ENCODE data around the gene KRT1.

Gene KRT1

DNA sequence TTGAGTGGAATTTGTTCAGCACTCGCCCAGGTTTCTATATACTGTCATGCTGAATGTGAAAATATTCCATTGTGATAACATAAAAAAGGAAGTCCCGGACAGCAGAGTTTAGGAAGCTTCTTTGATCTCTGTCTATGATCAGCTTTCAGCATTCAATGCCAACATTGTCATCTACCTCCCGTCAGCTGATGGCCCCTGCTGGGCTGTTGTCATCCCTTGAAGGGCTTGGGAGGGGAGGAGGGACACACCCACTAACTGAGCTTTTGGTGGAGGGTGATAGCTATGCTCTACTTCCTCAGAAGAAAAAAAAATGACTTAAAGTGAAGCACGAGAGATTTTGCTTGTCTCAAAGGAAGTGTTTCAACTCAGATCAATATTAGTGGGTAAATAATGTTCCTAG, 27.8 kb upstream of the KRT1 start:
- no peak for DNase-seq (ENCODE audit: insufficient read length, low spot score)
- no peak for FAIRE-seq
- no peak for TF ChIP-seq POLR2A (IDR thresholded peaks at IDR 0.05; ENCODE audit: low read depth, low read length)

DNA sequence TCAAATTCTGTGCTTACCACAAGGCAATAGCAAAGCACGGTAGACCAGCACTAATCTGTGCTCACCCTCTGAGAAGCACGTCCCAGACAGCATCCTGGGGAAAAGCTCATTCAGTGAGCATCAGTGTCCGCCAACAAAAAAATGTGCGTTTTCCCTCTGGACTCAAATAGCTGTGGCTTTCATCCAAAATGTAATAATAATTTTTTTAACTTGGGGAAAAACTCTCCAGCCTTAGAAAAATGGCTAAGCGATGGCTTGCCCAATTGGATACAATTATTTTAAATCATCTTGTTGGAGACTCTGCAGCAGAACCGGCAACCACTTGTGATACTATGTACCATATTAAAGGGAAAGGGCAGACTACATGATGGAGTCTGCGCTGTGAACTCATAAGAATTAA, 24.3 kb upstream of the KRT1 start:
- TF ChIP-seq POLR2A (IDR thresholded peaks at IDR 0.05; ENCODE audit: low read depth, low read length) = no peak
- no peak for DNase-seq (ENCODE audit: insufficient read length, low spot score)
- FAIRE-seq = no peak

DNA sequence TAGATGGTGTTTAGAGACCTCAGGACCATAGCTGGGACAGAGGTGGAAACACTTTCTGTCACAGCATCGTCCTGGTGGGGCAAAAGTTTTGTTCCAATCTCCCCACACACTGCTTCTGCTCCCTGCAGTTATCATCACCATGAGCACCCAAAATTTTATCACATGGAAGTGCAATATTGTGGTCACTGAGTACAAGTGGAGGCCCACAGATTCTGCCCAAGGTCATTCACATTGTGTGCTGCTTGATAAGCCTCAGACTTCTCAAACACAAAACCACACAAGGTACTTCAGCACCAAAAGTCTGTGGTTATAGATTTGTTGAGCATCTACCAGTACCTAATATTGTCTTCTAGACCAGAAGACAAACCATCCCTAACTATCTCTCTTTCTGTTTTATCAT, 23.7 kb upstream of the KRT1 start:
- DNase-seq (ENCODE audit: insufficient read length, low spot score) = no peak
- FAIRE-seq = no peak
- TF ChIP-seq POLR2A (IDR thresholded peaks at IDR 0.05; ENCODE audit: low read depth, low read length) = no peak

DNA sequence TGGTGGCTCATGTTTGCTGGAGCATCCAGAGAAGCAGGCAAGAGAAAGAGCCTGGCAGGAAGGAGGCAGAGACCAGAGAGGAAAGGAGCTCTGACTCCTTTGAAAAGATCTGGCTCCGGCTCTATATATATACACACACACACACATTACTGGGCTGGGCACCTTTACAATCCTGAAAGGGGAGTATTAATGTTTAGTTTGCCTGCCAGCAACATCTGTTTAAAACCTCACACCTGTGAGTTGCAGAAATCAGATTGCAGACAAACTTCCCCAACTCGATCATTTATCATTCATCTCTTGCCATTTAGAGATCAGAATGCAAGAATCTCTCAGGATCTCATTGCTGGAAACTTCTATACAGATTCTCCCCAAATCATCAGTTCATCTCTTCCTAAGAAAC, 23.2 kb upstream of the KRT1 start, which contains the start of gene KRT77:
Gene KRT77 (minus strand): TSS at position 101 of the 400 bp plus-strand sequence. CDS start 90 bp downstream, at position 11.
- FAIRE-seq (no peak), DNase-seq (ENCODE audit: insufficient read length, low spot score) (no peak)
- no peak for TF ChIP-seq POLR2A (IDR thresholded peaks at IDR 0.05; ENCODE audit: low read depth, low read length)

DNA sequence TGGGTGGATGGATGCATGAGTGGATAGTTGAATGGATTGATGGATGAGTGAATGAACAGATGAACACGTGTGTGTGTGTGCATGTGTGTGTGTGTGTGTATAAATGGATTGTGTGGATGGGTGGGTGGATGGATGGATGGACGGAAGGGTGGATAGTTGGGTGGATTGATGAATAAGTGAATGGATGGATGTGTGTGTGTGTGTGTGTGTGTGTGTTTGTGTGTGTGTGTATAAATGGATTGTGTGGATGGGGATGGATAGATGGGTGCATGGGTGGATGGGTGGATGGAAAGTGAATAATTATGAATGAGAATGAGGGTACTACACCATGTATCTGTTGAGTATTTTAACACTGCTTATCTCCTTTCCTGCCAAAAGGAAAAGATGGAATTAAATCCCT, 22.1 kb upstream of the KRT1 start:
- no peak for TF ChIP-seq POLR2A (IDR thresholded peaks at IDR 0.05; ENCODE audit: low read depth, low read length)
- no peak for FAIRE-seq
- DNase-seq (ENCODE audit: insufficient read length, low spot score) = no peak

DNA sequence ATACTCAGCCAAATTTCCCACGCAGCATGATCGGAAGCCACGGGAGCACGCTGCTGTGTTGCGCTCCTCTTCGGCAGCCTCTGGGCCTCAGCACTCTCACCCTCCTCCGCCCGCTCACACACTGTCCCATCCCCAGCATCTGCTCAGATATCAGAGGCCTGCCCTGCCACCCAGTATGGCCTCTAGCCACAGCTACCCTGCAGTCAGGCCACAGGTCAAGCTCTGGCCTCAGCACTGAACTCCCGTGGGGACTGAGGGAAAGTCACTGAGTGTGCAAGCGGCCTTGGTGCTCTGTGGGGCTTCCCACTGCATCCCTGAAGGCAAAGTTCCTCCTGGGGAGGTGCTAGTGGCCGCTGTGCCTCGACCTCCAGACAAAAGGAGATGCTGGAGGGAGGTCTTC, 21.1 kb upstream of the KRT1 start:
- no peak for TF ChIP-seq POLR2A (IDR thresholded peaks at IDR 0.05; ENCODE audit: low read depth, low read length)
- FAIRE-seq (no peak), DNase-seq (ENCODE audit: insufficient read length, low spot score) (no peak)

DNA sequence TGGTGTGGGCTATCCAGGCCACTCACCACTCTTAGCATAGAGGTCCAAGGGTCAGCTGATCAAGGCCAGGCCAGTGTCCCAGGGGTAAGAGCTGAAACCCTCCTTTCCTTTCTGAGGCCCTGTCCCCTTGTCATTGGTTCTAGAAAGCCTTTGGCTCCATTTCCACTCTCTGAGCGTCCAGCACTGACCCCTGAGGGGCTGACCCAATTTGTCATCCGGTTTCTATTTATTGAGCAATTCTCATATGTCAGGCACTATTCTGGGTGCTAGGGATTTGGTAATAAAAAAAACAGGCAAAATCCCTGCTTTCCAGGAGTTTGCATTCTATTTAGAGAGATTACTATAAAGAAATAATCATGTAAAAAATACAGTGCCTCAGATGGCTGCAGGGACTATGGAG, 19.8 kb upstream of the KRT1 start:
- no peak for FAIRE-seq
- TF ChIP-seq POLR2A (IDR thresholded peaks at IDR 0.05; ENCODE audit: low read depth, low read length) = no peak
- DNase-seq (ENCODE audit: insufficient read length, low spot score) = no peak

DNA sequence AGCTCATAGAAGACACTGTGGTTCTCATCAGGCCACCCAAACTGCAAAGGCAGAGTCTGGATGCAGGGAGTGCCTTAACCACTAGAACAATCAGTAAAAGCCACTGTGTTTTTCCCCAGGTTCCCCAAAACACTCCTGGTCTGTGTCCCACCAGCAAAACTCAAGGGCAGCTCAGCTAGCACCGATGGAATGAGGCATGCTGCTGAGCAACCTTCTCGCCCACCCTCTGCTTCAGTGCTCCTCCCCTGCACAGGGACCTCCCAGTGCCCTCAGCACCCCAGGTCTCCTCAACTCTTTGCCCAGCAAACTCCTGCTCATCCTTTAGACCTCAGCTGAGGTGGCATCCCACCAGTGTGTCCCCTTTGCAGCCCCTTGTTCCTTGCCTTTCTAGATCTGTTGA, 19.2 kb upstream of the KRT1 start:
- no peak for TF ChIP-seq POLR2A (IDR thresholded peaks at IDR 0.05; ENCODE audit: low read depth, low read length)
- no peak for DNase-seq (ENCODE audit: insufficient read length, low spot score)
- FAIRE-seq = no peak

DNA sequence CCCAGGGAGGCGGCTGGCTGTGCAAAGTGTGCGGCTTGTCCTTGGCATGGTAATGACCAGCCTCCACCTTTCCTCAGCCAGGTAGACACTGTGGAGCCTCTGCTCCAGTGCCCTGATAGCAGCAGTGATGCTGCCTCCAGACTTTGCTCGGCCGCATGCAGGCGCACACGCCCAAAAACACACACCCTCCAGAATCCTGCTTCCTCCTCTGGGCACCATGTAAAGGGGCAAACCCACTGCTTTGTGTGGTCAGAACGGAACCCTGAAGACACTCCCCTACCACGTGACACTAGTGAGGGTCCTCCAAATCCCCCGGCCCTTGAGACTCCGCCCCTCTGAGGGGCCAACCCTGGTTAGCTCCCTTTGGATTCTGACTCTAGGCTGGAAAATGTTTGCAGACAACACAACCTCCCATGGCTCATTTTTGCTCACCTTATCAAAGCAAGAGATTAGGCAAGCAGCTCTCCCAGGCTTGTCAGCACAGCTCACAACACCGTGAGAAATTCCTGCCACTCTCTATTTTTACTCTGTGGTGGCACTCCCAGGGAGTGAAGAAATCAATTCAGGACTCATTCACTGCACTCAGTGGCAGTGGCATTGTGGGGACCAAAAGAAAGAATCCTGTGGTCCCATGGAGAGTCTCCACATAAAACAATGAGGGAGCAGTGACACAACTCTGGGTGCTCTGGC, 18.6 kb upstream of the KRT1 start:
- TF ChIP-seq POLR2A (IDR thresholded peaks at IDR 0.05; ENCODE audit: low read depth, low read length) = no peak
- DNase-seq (ENCODE audit: insufficient read length, low spot score) (no peak), FAIRE-seq (no peak)

DNA sequence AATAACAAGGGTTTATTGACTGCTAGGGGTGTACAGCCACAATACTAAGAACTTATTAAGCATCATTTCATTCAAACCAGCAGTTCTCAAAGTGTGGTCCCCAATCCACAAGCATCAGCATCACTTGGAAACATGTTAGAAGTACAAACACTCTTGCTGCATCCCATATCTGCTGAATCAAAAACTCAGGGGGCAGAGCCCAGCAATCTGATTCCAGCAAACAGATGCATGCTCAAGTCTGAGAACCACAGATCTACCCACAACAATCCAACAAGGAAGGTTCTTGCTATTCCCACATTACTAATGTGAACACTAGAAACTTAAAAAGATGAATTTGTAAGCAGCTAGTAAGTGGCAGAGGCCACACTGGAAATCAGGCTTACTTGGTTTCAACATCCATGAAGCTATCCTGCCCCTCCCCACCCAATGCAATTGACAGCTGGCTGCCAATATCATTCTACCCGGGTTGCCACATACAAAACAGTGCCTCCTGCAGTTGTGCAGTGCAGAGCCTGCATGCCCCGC, 16.9 kb upstream of the KRT1 start:
- DNase-seq (ENCODE audit: insufficient read length, low spot score) (no peak), FAIRE-seq (no peak)
- TF ChIP-seq POLR2A (IDR thresholded peaks at IDR 0.05; ENCODE audit: low read depth, low read length) = no peak

DNA sequence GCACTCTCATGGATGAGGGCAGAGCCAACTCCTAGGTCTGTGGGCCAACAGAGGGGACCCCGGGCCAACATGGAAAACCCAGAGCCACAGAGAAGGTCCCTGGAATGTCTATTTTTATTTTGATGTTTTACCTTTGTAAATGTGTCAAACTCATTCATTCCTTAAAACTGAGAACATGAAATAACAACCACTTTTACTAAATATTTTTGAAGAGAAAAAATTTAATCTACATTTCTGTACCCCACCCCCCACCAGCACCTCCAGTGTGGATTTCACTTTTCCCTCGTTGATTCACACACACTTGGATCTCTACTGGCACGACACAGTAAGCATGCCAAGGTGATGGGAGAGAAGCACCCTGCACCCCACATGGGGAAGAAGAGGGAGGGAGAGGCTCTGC, 16.4 kb upstream of the KRT1 start:
- DNase-seq (ENCODE audit: insufficient read length, low spot score) (no peak), FAIRE-seq (no peak)
- TF ChIP-seq POLR2A (IDR thresholded peaks at IDR 0.05; ENCODE audit: low read depth, low read length) = no peak

DNA sequence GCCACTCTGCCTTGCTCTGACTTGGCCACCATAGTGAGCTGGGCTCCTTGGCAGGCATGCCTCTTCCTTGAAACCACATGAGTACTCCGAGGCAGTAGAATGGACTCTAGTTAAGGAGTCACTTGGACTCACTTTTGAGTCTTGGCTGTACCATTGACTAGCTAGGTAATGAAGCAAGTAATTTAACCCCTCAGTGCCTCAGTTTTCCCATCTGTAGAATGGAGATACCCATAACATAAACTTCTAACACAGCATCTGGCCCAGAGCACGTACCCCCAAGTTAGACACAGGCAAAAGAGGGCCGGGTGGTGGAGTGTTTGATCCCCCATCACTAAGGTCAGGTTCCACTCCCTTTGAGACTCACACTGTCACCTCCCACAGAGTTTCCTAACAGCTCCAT, 14.8 kb upstream of the KRT1 start:
- no peak for DNase-seq (ENCODE audit: insufficient read length, low spot score)
- no peak for TF ChIP-seq POLR2A (IDR thresholded peaks at IDR 0.05; ENCODE audit: low read depth, low read length)
- no peak for FAIRE-seq

DNA sequence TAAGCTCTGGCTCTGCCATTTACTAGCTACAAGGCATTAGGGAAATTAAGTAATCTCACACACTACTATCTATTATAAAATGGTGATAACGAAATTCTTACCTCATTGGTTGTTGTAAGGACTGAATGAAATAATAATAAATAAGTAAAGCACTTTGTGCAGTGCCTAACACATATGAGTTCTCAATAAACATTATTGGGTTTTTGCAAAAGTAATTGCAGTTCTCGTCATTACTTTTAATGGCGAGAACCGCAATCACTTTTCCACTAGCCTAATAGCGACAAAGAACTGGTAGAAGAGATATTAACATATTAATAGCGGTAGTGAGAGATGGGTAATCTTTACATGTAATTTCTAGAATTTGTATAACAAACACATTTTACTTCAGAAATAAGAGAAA, 13.9 kb upstream of the KRT1 start:
- FAIRE-seq (no peak), DNase-seq (ENCODE audit: insufficient read length, low spot score) (no peak)
- TF ChIP-seq POLR2A (IDR thresholded peaks at IDR 0.05; ENCODE audit: low read depth, low read length) = no peak

DNA sequence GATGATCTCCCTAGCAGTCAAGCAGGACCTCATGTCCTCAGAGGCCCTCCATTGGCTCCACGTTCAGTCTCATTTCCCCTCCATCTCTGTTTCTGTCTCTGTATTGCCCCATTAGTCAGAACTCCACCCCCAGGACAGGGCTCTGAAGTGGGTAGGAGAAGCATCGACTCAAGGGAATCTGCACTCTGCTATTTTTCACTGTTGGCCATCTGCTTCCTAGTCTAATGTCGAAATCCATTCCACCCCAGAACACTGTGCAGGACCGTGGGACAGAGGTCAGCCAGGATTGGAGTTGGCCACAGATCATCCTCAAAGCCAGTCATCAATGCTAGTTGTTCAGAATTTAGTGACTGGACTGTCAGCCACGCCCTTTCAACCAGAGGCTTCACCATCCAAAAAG, 13.1 kb upstream of the KRT1 start:
- no peak for TF ChIP-seq POLR2A (IDR thresholded peaks at IDR 0.05; ENCODE audit: low read depth, low read length)
- no peak for FAIRE-seq
- DNase-seq (ENCODE audit: insufficient read length, low spot score) = no peak

DNA sequence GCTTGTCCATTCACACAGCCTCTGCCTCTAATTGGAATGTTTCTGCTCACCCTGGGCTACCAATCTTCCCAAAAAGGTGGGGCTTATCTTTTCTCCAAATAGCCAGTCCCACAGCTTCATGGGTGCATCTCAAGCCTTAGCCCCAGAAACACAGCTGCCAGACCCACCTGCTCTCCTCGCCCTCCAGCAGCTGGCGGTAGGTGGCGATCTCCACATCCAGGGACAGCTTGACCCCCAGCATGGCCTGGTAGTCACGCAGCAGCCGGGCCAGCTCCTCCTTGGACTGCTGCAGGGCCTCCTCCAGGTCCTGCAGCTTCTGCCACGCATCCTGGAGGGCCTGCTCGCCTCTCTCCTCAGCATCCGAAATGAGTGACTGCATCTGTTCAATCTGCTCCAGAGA, 12.0 kb upstream of the KRT1 start:
- TF ChIP-seq POLR2A (IDR thresholded peaks at IDR 0.05; ENCODE audit: low read depth, low read length) = no peak
- FAIRE-seq = no peak
- DNase-seq (ENCODE audit: insufficient read length, low spot score) = no peak

DNA sequence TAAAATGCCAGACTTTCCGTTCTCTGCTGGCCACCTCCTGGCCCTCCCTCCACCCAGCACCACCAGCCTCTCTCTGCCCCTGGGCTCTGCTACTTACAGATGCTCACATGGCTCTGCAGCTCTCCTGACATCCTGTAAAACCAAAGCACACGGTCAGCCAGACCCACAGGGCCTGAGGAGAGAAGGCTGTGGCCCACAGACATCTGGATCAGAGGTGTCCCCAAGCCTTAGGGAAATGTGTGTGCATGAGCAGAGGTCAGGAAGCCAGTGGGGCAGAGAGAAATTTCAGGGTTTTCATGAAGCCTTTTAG, 11.6 kb upstream of the KRT1 start:
- TF ChIP-seq POLR2A (IDR thresholded peaks at IDR 0.05; ENCODE audit: low read depth, low read length) = no peak
- DNase-seq (ENCODE audit: insufficient read length, low spot score) (no peak), FAIRE-seq (no peak)
